Measurements from ENCODE around the gene CLASP1. TPM values are rescaled to one million over a fixed set of nuclear protein-coding genes. Genes with fewer than 3 reads are reported as not detected.

CLASP1 gene
- polyA plus RNA-seq, 1 donor (not counting 4 experiments of a cell fraction or from before 2014, with no cell fraction given) = 16.7 TPM

DNA sequence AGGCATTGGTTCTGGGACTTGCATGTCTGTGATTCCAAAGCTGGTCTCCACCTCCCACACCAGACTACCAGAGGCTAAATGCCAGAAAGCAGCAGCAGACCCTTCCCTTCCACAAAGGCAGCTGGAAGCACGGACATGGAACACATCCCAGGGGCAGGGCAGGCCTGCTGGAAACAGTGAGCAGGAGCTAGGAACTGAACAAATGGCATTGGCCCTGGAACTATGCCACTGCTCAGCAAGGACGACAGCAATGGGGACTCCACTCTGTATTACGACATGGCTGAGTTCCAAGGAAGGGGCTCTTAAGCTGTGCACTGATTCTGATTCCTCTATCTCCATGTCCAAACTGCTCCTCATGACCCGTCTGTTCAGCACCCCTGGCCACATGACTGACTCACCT is 286.5 kb downstream of the CLASP1 start:
- Histone ChIP-seq H2AFZ (ENCODE audit: control insufficient read depth, low read length) (no peak overlapping the region), H3K4me1 (ENCODE audit: control insufficient read depth, extremely low read depth, insufficient read depth, low read length) (peaks cover 32% of the 10 kb centered on the region), H3K27ac (ENCODE audit: control insufficient read depth, insufficient read depth, low read length) (peak overlapping the region; percentile 70), H4K20me1 (ENCODE audit: control insufficient read depth, extremely low read depth, insufficient read depth, low read length) (peaks cover 6% of the 10 kb centered on the region), H3K36me3 (ENCODE audit: control insufficient read depth in 2 of 2, extremely low read depth in 1 of 2, insufficient read depth in 2 of 2, low read length in 2 of 2) (peaks cover 27 to 48% of the 10 kb centered on the region in 2 experiments), H3K4me3 (ENCODE audit: control insufficient read depth in 2 of 3, extremely low read depth in 1 of 3, insufficient read depth in 2 of 3, low read depth in 1 of 3, low read length in 3 of 3) (no peak overlapping the region), H3K27me3 (ENCODE audit: control insufficient read depth, extremely low read depth, insufficient read depth, low read length) (no peaks in the 10 kb centered on the region), H3K9me1 (ENCODE audit: control insufficient read depth, extremely low read depth, insufficient read depth, low read length) (peaks cover 4% of the 10 kb centered on the region), H3K9ac (ENCODE audit: control insufficient read depth, extremely low read depth, insufficient read depth, low read length) (no peak overlapping the region), H3K9me3 (ENCODE audit: control insufficient read depth, low read depth, low read length) (no peaks in the 10 kb centered on the region), H3K4me2 (ENCODE audit: control insufficient read depth, extremely low read depth, insufficient read depth, low read depth, low read length) (no peak overlapping the region), H3K79me2 (ENCODE audit: control insufficient read depth, insufficient read depth, low read length) (no peaks in the 10 kb centered on the region)
- DNase-seq (ENCODE audit: low read depth, low spot score) (no peak), FAIRE-seq (no peak)
- dilution Hi-C loops (cut with MboI; ENCODE audit: extremely low pct_ligation_motif_present, low sequenced_read_pairs) = no loop called here
- TF ChIP-seq, protein P1, sequence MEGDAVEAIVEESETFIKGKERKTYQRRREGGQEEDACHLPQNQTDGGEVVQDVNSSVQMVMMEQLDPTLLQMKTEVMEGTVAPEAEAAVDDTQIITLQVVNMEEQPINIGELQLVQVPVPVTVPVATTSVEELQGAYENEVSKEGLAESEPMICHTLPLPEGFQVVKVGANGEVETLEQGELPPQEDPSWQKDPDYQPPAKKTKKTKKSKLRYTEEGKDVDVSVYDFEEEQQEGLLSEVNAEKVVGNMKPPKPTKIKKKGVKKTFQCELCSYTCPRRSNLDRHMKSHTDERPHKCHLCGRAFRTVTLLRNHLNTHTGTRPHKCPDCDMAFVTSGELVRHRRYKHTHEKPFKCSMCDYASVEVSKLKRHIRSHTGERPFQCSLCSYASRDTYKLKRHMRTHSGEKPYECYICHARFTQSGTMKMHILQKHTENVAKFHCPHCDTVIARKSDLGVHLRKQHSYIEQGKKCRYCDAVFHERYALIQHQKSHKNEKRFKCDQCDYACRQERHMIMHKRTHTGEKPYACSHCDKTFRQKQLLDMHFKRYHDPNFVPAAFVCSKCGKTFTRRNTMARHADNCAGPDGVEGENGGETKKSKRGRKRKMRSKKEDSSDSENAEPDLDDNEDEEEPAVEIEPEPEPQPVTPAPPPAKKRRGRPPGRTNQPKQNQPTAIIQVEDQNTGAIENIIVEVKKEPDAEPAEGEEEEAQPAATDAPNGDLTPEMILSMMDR (optimal IDR thresholded peaks at IDR 0.05 in 1 of 3, IDR thresholded peaks at IDR 0.05 in 1 of 3, conservative IDR thresholded peaks at IDR 0.05 in 1 of 3; ENCODE audit: extremely low read depth in 1 of 3, insufficient read depth in 2 of 3, low read length in 3 of 3) = no peak
- no peak for TF ChIP-seq EZH2 (IDR thresholded peaks at IDR 0.05; ENCODE audit: low read length)

DNA sequence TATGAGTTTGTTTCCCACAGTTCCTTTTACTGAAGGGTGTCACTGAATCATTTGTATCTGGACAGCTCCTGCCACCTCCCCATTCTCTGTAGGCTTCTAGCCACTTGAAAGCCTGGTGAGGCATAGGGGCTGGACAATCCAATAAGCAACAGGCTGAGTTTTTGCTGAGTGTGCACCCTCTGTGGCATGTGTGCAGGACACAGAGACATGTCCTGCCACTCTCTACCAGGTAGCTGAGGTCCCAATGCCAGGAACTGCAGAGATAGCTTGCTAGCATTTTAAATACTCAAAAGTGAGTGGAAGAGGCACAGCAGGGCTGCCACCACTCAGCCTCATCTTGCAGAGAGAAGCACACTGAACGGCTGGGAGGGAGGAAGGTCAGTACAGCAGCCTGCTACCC is 287.0 kb downstream of the CLASP1 start:
- no peak overlapping the region for H2AFZ ChIP-seq (ENCODE audit: control insufficient read depth, low read length)
- FAIRE-seq (no peak), DNase-seq (ENCODE audit: low read depth, low spot score) (no peak)
- no peak overlapping the region for H3K9ac ChIP-seq (ENCODE audit: control insufficient read depth, extremely low read depth, insufficient read depth, low read length)
- TF ChIP-seq, protein P1 (optimal IDR thresholded peaks at IDR 0.05 in 1 of 3, IDR thresholded peaks at IDR 0.05 in 1 of 3, conservative IDR thresholded peaks at IDR 0.05 in 1 of 3; ENCODE audit: extremely low read depth in 1 of 3, insufficient read depth in 2 of 3, low read length in 3 of 3) = no peak
- TF ChIP-seq EZH2 (IDR thresholded peaks at IDR 0.05; ENCODE audit: low read length) = no peak
- no peaks in the 10 kb centered on the region for H3K79me2 ChIP-seq (ENCODE audit: control insufficient read depth, insufficient read depth, low read length)
- no peaks in the 10 kb centered on the region for H3K27me3 ChIP-seq (ENCODE audit: control insufficient read depth, extremely low read depth, insufficient read depth, low read length)
- H3K4me2 ChIP-seq (ENCODE audit: control insufficient read depth, extremely low read depth, insufficient read depth, low read depth, low read length) = no peak overlapping the region
- no peak overlapping the region for H3K4me3 ChIP-seq (ENCODE audit: control insufficient read depth in 2 of 3, extremely low read depth in 1 of 3, insufficient read depth in 2 of 3, low read depth in 1 of 3, low read length in 3 of 3)
- H3K27ac ChIP-seq (ENCODE audit: control insufficient read depth, insufficient read depth, low read length) = no peak overlapping the region
- H3K36me3 ChIP-seq (ENCODE audit: control insufficient read depth in 2 of 2, extremely low read depth in 1 of 2, insufficient read depth in 2 of 2, low read length in 2 of 2) = peaks cover 29 to 48% of the 10 kb centered on the region in 2 experiments
- peaks cover 32% of the 10 kb centered on the region for H3K4me1 ChIP-seq (ENCODE audit: control insufficient read depth, extremely low read depth, insufficient read depth, low read length)
- dilution Hi-C loops (cut with MboI; ENCODE audit: extremely low pct_ligation_motif_present, low sequenced_read_pairs) = no loop called here
- peaks cover 6% of the 10 kb centered on the region for H4K20me1 ChIP-seq (ENCODE audit: control insufficient read depth, extremely low read depth, insufficient read depth, low read length)
- H3K9me1 ChIP-seq (ENCODE audit: control insufficient read depth, extremely low read depth, insufficient read depth, low read length) = peaks cover 4% of the 10 kb centered on the region
- no peaks in the 10 kb centered on the region for H3K9me3 ChIP-seq (ENCODE audit: control insufficient read depth, low read depth, low read length)

Measured in keratinocyte (primary cell).